MM.1S (cell line): ENCODE results near the gene CHCHD3.

Experiments
- DNase-seq: peaks from one replicate; pipeline ENCODE4 v3.0.0-alpha.2; 2015
- H2AFZ ChIP-seq: fragments of 300-600 bp; sonication (generic); 2 replicates; pipeline ENCODE4 v1.6.0; 2016; ENCODE audit warnings: antibody characterized with exemption, low read length
- H3F3A ChIP-seq: fragments of 300-600 bp; sonication (generic); 2 replicates; pipeline ENCODE4 v1.6.1; 2016; ENCODE audit warnings: mild to moderate bottlenecking, antibody characterized with exemption, low read length, moderate library complexity, mixed read lengths; ENCODE audit not compliant: insufficient read depth
- H3K27ac ChIP-seq: fragments of 300-600 bp; sonication (generic); 2 replicates; pipeline ENCODE4 v1.5.1; 2016; ENCODE audit warnings: mild to moderate bottlenecking, low read length
- H3K27me3 ChIP-seq: fragments of 300-600 bp; sonication (generic); replicated peaks from 2 replicates; pipeline ENCODE4 v1.6.0; 2016; ENCODE audit warnings: low read length; ENCODE audit not compliant: insufficient read depth
- H3K36me3 ChIP-seq: fragments of 300-600 bp; sonication (generic); replicated peaks from 2 replicates; pipeline ENCODE4 v1.6.1; 2016; ENCODE audit warnings: mild to moderate bottlenecking, low read length, mixed read lengths; ENCODE audit not compliant: insufficient read depth
- H3K4me1 ChIP-seq: fragments of 300-600 bp; sonication (generic); 2 replicates; pipeline ENCODE4 v1.6.1; 2016; ENCODE audit warnings: low read length, mixed read lengths
- H3K4me2 ChIP-seq: fragments of 300-600 bp; sonication (generic); 2 replicates; pipeline ENCODE4 v1.6.0; 2016; ENCODE audit warnings: low read depth, low read length
- H3K4me3 ChIP-seq: fragments of 300-600 bp; sonication (generic); 2 replicates; pipeline ENCODE4 v1.5.1; 2016; ENCODE audit warnings: low read length, mixed read lengths
- H3K79me2 ChIP-seq: fragments of 300-600 bp; sonication (generic); 2 replicates; pipeline ENCODE4 v1.6.1; 2016; ENCODE audit warnings: mixed run types, low read length, mixed read lengths
- H3K9ac ChIP-seq: fragments of 300-600 bp; sonication (generic); 2 replicates; pipeline ENCODE4 v1.6.1; 2016; ENCODE audit warnings: low read length, mixed read lengths
- H3K9me2 ChIP-seq: fragments of 300-600 bp; sonication (generic); replicated peaks from 2 replicates; pipeline ENCODE4 v1.6.1; 2016; ENCODE audit warnings: mild to moderate bottlenecking, low read length, mixed read lengths; ENCODE audit not compliant: insufficient read depth
- H3K9me3 ChIP-seq: fragments of 300-600 bp; sonication (generic); replicated peaks from 2 replicates; pipeline ENCODE4 v1.6.1; 2016; ENCODE audit warnings: mild to moderate bottlenecking, low read length, mixed read lengths; ENCODE audit not compliant: insufficient read depth
- H4K20me1 ChIP-seq: fragments of 300-600 bp; sonication (generic); 2 replicates; pipeline ENCODE4 v1.6.1; 2016; ENCODE audit warnings: mild to moderate bottlenecking, low read length, moderate library complexity, mixed read lengths; ENCODE audit not compliant: insufficient read depth
- CTCF ChIP-seq: fragments of 300-600 bp; sonication (generic); IDR thresholded peaks from 2 replicates; pipeline ENCODE4 v1.5.1; 2016; ENCODE audit warnings: antibody characterized with exemption, low read length, mixed read lengths
- EZH2 ChIP-seq: fragments of 300-600 bp; sonication (generic); optimal IDR thresholded peaks from 2 replicates; pipeline ENCODE3; 2017; ENCODE audit warnings: low read depth, mild to moderate bottlenecking, antibody characterized with exemption, low read length, mixed read lengths
- EZH2phosphoT487 ChIP-seq: fragments of 300-600 bp; sonication (generic); IDR thresholded peaks from 2 replicates; pipeline ENCODE4 v1.6.1; 2018; ENCODE audit warnings: antibody characterized with exemption, low read length

CHCHD3 gene

GRCh38 chr7:132752431-132752830 is 329.5 kb downstream of the CHCHD3 start:
- TF ChIP-seq EZH2phosphoT487 = no peak
- TF ChIP-seq EZH2 = no peak
- TF ChIP-seq CTCF = no peak
- no peaks in the 10 kb centered on the region for H3K9me3 ChIP-seq
- H3K79me2 ChIP-seq = no peaks in the 10 kb centered on the region
- no peak overlapping the region for H3K27ac ChIP-seq
- no peaks in the 10 kb centered on the region for H3K4me1 ChIP-seq
- H3K4me2 ChIP-seq = no peak overlapping the region
- no peaks in the 10 kb centered on the region for H4K20me1 ChIP-seq
- no peak overlapping the region for H2AFZ ChIP-seq
- no peaks in the 10 kb centered on the region for H3K27me3 ChIP-seq
- H3K9ac ChIP-seq = no peak overlapping the region
- no peaks in the 10 kb centered on the region for H3K36me3 ChIP-seq
- H3K4me3 ChIP-seq = no peak overlapping the region
- no peaks in the 10 kb centered on the region for H3F3A ChIP-seq
- no peak for DNase-seq
- H3K9me2 ChIP-seq = no peaks in the 10 kb centered on the region

- no peaks in the 10 kb centered on the region for H3K4me1 ChIP-seq
These were observed 330.6 kb downstream of the CHCHD3 start for GRCh38 chr7:132751244-132751647.

GRCh38 chr7:132750530-132751217 is 331.2 kb downstream of the CHCHD3 start:
- H3K9ac ChIP-seq = no peak overlapping the region
- H3K27me3 ChIP-seq = no peaks in the 10 kb centered on the region
- no peaks in the 10 kb centered on the region for H3K9me2 ChIP-seq
- no peak for DNase-seq
- H4K20me1 ChIP-seq = no peaks in the 10 kb centered on the region
- no peak overlapping the region for H3K27ac ChIP-seq
- no peak overlapping the region for H2AFZ ChIP-seq
- H3K79me2 ChIP-seq = no peaks in the 10 kb centered on the region
- peak overlapping the region; percentile 14; the same call in 1 of the 2 replicates for H3K4me2 ChIP-seq
- H3K4me1 ChIP-seq = no peaks in the 10 kb centered on the region
- no peaks in the 10 kb centered on the region for H3K9me3 ChIP-seq
- H3K36me3 ChIP-seq = no peaks in the 10 kb centered on the region
- no peaks in the 10 kb centered on the region for H3F3A ChIP-seq
- H3K4me3 ChIP-seq = no peak overlapping the region
- TF ChIP-seq EZH2phosphoT487 (no peak), CTCF (no peak), EZH2 (no peak)

More at GRCh38 chr7:132751244-132751647, 330.6 kb downstream of the CHCHD3 start:
- no peak for DNase-seq
- Histone ChIP-seq H4K20me1 (no peaks in the 10 kb centered on the region), H3K79me2 (no peaks in the 10 kb centered on the region), H3K4me3 (no peak overlapping the region), H3K27ac (no peak overlapping the region), H3K27me3 (no peaks in the 10 kb centered on the region), H2AFZ (no peak overlapping the region), H3K9me3 (no peaks in the 10 kb centered on the region), H3K4me2 (no peak overlapping the region), H3K9me2 (no peaks in the 10 kb centered on the region), H3F3A (no peaks in the 10 kb centered on the region), H3K36me3 (no peaks in the 10 kb centered on the region), H3K9ac (no peak overlapping the region)
- TF ChIP-seq CTCF = no peak
- TF ChIP-seq EZH2phosphoT487 = no peak
- TF ChIP-seq EZH2 = no peak
